ENCODE data around the gene COL6A2.
"Not testable (repeated sequence)": the region's sequence is repeated elsewhere in the genome, so short reads cannot be mapped to it uniquely, and the experiment has no call there.

COL6A2 gene

GRCh38 chr21:46079352-46080170, 18.4 kb upstream of the COL6A2 start:
- peak; percentile 40 for DNase-seq (ENCODE audit: low spot score)

DNA sequence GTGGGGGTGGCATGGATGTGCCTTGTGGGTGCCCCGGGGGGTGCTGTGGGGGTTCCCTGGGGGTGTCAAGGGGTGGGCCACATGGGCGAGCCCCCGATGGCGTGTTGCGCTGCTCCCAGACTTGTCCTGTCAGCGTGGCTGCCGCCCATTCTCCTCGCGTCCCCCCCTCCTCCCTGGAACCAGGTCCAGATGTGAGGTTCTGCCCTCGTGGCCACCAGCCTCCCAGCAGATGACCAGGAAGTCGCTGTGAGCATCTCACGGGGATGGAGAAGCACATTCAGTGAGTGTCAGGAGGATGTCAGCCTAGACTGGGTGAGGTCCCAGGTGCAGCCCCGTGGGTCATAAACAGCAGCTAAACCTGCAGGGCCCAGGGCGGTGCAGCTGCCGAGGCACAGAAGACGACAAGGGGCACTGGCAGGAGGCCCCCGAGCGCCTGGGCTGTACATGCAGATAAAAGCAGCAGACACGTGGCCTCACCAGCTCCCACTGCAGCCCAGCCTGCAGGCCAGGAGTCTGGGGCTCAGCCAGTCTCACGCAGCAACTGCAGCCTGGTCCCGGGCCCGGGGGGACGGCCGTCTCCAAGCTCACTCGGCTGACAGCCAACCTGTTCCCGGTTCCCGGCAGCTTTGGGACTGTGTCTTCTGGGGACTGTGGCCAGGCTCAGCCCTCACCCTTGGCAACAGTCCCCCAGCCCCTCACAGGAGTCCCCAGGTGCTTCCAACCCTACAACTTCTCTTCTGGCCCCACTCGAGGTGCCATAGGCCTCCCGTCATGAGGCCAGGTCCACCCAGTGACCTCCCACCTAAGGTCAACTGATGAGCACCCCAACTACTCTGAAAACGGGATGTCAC, 17.5 kb upstream of the COL6A2 start:
- peak; percentile 46 for DNase-seq (ENCODE audit: low spot score)

DNA sequence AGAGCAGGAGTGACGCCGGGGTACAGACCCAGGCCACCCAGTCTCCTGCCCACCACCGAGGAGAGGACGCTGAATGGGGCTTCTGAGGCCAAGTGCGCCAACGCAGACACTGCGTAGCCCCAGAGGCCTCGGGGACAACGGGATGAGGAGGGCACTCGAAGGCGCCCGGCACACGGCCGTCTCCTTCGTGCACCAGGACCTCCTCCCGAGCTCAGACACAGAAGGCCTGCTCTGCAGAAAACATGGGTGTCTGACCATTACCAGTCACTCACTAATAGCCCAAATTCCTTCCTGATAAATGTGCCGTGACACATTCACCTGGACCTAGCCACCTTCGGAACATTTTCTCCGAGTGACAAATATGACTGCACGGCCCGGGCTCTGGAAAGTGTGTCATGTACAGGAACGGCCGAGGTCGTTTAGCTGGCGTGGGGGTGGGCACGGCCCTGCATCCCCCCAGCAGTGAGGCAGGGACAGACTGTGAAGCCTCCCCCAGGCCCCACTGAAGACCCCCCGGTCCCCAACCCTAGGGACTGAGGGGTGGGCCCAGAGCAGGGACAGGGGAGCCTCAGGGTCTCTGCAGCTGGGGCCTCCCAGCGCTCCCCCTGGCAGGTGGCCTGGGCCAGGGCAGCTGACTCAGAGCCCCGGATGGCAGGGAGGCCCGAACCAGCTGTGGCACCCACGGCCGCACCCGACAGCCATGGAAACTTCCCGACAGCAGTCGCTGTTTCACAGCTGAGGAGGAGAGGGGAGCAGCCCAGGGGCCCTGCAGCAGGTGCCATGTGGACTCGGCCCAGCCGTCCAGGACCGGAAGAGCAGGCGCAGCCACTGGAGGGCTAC, 16.7 kb upstream of the COL6A2 start:
- peak; percentile 39 for DNase-seq (ENCODE audit: low spot score)

DNA sequence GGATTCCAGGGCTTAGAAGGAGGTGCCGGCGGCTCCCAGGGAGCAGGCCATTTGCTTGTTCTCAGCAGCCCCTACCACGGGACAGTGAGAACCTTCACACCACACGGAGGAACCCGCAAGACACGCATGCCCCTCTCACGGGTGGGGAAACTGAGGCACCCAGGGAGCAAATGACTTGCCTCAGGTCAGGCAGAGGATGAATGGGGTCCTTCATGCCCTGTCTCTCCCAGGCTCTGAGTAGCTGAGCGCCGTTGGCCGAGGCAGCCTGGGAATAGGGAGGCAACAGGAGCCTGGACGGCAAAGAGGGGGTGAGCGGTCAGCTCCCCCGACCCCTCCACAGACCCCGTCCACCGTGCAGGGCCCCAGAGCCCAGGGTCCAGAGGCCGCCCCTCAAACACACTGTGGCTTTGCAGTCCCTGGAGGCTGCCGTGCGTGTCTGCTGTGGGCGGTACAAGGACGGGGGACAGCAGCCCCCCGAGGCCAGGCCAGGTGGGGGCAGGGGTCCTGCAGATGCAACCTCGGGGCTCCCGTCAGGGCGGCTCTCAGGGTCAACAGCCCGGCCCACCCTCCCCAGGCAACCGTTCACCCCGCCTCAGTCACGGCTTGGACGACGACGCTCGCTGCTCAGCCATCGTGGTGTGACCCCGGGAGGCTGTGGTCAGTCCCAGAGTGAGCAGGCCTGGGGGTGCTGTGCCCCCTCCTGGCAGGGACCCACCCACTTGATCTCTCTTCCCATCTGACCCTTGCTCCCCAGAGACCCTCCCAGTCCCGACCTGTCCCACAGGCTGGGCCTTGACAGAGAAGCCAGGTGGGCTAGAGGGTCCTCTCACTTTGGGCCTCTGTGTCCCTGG, 15.8 kb upstream of the COL6A2 start:
- peak; percentile 45 for DNase-seq (ENCODE audit: low spot score)

GRCh38 chr21:46082713-46082962, 15.3 kb upstream of the COL6A2 start:
- no peak for DNase-seq (ENCODE audit: low spot score)

DNA sequence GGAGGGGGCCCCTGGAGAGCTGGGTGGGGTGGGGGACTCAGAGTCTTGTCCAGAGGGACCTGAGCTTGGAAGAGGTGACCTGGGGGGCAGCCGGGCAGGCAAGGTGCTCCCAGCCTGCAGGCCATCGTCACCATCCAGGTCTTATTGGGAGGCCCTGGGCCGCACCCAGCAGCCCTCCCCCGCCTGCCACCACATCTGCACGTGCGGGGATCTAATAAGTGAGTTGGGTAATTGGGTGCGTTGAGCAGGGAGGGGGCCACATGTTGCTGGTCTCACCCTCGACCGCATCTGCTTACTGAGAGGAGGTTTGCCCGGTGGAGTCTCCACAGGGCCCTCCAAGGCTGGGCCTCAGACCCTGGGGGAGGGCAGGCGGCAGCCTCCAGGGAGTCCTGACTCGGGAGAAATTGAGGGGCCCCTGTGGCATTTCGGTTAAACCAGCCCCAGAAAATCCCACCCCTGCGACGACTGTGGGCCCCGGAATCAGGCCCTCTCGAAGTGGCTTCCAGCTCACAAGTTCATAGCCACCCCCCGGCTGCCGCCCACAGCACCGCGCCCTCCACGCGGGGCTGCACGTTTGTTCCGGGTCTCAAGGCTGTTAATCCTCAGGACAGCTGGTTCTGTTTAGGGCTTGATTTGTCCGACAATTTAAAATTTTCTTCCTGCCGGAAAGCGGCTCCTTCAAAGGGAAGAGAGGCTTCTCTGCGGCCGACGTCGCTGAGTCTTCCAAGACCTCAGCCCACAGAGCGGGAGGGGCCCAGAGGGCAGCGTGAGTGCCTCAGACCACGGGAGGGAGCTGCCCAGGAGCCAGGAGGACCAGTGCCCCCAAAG, 14.7 kb upstream of the COL6A2 start:
- DNase-seq (ENCODE audit: low spot score) = peak; percentile 45

- DNase-seq (ENCODE audit: low spot score) = peak; percentile 49
Observed at GRCh38 chr21:46083791-46084561, 13.9 kb upstream of the COL6A2 start.

- peak; percentile 40 for DNase-seq (ENCODE audit: low spot score)
Observed at GRCh38 chr21:46084709-46085108, 13.2 kb upstream of the COL6A2 start.

DNA sequence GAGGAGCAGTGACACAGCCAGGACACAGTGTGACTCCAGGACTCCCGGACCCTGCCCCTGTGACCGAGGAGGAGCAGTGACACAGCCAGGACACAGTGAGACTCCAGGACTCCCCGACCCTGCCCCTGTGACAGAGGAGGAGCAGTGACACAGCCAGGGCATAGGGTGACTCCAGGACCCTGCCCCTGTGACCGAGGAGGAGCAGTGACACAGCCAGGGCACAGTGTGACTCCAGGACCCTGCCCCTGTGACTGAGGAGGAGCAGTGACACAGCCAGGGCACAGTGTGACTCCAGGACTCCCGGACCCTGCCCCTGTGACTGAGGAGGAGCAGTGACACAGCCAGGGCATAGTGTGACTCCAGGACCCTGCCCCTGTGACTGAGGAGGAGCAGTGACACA, 12.7 kb upstream of the COL6A2 start:
- not testable (repeated sequence) for DNase-seq (ENCODE audit: low spot score)

- DNase-seq (ENCODE audit: low spot score) = no peak
Observed at GRCh38 chr21:46087641-46088040, 10.3 kb upstream of the COL6A2 start.

DNA sequence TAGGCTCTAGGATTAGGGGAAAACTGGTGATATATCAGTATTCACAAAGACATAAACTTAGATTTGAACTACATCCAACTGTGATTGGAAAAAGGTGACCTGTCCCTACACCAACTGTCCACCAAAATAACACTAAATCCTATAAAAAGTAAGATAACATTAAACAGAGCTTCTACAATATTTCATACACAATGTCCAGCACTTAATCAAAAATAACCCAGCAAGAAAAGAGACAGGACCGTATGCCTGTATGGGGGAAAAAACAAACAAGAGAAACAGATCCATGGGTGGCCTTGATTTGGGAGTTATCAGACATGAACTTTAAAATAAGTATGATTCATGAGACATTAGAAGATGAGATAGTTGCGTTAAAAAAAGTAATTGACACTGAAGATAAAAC, 9.7 kb upstream of the COL6A2 start:
- DNase-seq (ENCODE audit: low spot score) = no peak

- no peak for DNase-seq (ENCODE audit: low spot score)
Observed at GRCh38 chr21:46089285-46089684, 8.6 kb upstream of the COL6A2 start.

DNA sequence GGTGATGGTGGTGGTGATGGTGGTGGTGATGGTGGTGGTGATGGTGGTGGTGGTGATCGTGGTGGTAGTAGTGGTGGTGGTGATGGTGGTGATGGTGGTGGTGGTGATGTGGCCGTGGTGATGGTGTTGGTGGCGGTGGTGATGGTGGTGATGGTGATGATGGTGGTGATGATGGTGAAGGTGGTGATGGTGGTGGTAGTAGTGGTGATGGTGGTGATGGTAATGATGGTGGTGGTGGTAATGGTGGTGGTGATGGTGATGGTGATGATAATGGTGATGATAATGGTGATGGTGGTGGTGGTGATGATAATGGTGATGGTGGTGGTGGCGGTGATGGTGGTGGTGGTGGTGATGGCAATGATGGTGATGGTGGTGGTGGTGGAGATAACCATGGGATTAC, 6.8 kb upstream of the COL6A2 start:
- DNase-seq (ENCODE audit: low spot score) = no peak

- no peak for DNase-seq (ENCODE audit: low spot score)
Observed at GRCh38 chr21:46091631-46092025, 6.3 kb upstream of the COL6A2 start.

GRCh38 chr21:46092026-46092764, 5.7 kb upstream of the COL6A2 start:
- DNase-seq (ENCODE audit: low spot score) = no peak

GRCh38 chr21:46092811-46093667, 4.9 kb upstream of the COL6A2 start:
- no peak for DNase-seq (ENCODE audit: low spot score)

DNA sequence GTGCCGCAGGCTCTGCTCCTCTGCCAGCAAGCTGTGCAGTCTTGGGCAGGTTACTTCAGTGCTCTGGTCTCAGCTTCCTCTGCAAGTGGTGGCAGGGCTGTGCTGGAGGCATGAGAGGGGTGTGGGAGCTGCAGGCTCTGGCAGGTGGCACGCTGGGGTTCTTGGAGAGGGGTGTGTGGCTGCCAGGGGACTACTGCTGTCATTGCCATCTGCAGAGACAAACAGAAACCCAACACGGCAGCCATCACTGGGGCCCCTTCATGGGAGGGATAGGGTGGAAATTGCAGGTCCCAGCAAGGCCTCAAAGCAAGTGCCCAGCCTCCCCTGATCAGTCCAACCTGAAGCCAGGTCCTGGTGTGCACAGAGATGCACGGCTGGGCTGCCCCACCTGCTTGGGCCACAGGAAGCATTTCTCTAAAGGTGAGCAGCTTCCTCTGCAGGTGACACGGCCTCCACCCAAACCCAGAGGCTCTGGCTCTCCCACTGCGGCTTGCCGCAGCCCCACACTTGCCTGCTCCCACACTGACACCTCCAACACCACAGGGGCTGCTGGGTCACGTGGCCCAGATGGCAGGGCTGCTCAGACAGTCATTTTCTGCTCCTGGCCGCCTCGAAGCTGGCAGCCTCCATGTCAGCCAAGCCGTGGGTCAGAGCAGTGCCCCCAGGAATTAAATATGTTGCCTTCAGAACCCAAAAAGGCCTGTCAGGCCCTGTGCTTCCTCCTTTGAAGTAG, 4.1 kb upstream of the COL6A2 start:
- DNase-seq (ENCODE audit: low spot score) = peak; percentile 38

Data from ecto neural progenitor cell (in vitro differentiated cells).